A673 (cell line): ENCODE measurements around the gene HOXA6.

Experiments
- CTCF ChIP-seq: fragments of 300-800, 200-600 bp; sonication (generic); conservative IDR thresholded peaks from 2 replicates; pipeline ENCODE4 v1.5.1; 2017; ENCODE audit warnings: low read depth, mild to moderate bottlenecking, antibody characterized with exemption, low read length, moderate library complexity, mixed read lengths
- EZH2 ChIP-seq: fragments of 200-600 bp; sonication (generic); IDR thresholded peaks from 2 replicates; pipeline ENCODE4 v1.6.1; 2017; ENCODE audit warnings: borderline replicate concordance, low read depth, mild to moderate bottlenecking, mixed read lengths, antibody characterized with exemption, low read length; ENCODE audit not compliant: poor library complexity, severe bottlenecking

- TF ChIP-seq CTCF, result no peak
- TF ChIP-seq EZH2, result peak; percentile 64
Measured at GRCh38 chr7:27097686-27098577, 49.6 kb downstream of the HOXA6 start.
